GM12874 (cell line): ENCODE measurements around the gene SRGAP1.

Experiments
- TF ChIP-seq, protein P1 (sequence below): IDR thresholded peaks from 2 replicates; pipeline ENCODE4 v1.5.1; 2011; ENCODE audit warnings: low read depth, mild to moderate bottlenecking, control low read depth, low read length, moderate library complexity; ENCODE audit not compliant: insufficient read depth

Gene SRGAP1

DNA sequence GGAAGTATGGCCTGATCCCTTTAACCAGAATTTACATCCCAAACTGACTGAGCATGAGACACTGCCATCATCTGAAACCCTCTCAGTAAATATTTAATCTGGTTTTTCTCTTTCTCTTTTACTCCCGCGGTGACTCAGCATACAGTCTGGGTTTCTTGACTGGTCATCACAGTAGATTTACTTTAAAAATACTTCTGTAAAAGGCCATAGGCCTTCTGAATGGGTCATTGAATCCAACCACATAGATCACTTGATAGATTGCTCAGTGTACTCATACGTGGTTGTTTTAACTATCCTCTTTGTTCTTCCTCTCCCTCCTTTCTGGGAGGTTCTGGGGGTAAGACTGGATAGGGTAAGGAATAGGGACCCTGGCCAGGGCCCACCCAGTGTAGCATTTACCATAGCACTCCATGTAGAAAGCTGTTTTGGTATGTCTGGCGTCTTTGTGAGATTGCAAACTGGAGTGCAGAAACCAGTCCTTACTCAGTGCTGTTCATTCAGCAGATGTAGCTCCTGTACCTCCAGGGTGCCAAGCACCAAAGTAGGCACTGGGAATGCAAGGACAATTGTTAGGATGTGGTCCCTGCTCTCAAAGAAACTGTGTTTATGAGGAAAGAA, 165.7 kb downstream of the SRGAP1 start:
- TF ChIP-seq, protein P1, sequence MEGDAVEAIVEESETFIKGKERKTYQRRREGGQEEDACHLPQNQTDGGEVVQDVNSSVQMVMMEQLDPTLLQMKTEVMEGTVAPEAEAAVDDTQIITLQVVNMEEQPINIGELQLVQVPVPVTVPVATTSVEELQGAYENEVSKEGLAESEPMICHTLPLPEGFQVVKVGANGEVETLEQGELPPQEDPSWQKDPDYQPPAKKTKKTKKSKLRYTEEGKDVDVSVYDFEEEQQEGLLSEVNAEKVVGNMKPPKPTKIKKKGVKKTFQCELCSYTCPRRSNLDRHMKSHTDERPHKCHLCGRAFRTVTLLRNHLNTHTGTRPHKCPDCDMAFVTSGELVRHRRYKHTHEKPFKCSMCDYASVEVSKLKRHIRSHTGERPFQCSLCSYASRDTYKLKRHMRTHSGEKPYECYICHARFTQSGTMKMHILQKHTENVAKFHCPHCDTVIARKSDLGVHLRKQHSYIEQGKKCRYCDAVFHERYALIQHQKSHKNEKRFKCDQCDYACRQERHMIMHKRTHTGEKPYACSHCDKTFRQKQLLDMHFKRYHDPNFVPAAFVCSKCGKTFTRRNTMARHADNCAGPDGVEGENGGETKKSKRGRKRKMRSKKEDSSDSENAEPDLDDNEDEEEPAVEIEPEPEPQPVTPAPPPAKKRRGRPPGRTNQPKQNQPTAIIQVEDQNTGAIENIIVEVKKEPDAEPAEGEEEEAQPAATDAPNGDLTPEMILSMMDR, result no peak

GRCh38 chr12:64016521-64016920, 172.0 kb downstream of the SRGAP1 start:
- TF ChIP-seq, protein P1, result no peak

- TF ChIP-seq, protein P1, result no peak
Observed at GRCh38 chr12:64018524-64018923, 174.0 kb downstream of the SRGAP1 start.

GRCh38 chr12:64019101-64019500, 174.6 kb downstream of the SRGAP1 start:
- TF ChIP-seq, protein P1, result no peak

DNA sequence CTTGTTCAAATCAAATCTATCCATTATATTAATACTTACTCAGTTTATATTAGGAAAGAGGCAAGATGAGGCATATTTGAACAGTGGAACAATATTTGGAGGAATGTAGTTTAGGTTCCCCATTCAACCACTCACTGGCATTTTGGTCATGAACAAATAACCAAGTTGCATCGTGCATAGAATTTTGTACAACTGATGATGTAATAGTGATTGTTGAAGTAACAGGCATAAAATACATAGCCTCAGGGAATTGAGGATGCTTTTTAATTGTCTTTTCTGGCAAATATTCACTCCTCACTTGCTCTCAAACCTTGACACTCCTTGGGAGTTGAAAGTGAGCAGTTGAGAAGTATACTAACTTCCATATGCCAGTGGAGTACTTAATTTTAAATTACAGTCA, 175.2 kb downstream of the SRGAP1 start:
- TF ChIP-seq, protein P1, result no peak

DNA sequence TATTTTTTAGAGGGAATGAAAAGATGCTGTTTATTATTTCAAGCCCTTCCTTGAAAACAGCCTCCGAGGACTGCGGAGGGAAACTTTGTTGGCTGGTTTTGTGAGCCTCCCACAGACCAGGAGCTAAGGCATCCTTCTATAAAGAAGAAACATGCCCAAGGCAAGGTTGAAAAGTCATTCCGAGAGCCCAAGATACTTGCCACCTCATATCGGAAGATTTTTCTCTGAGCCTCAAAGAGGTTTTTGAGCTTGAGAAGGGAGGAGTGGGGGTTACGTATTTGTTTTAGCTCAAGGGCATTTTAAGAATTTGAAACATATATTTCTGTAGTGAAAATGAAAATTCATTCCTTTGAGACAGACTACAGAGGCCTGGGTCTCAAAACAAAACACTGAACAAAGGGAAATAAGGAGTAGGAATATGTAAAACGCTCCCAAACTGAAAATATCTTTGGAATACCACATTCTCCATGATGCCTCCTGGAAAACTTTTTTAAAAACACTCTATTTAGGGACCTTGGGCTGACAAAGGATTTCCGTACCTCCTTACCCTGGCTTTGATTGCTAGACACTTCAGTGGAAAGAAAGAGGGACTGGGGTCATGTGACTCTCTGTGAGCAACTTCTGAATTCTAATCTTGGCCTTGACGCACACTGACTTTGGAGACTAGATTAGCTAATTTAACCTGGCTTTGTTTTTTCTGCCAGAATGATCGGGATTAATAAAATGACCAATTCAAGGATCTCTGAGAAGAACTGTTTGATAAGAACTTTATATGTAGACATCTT, 180.9 kb downstream of the SRGAP1 start:
- TF ChIP-seq, protein P1, result no peak

DNA sequence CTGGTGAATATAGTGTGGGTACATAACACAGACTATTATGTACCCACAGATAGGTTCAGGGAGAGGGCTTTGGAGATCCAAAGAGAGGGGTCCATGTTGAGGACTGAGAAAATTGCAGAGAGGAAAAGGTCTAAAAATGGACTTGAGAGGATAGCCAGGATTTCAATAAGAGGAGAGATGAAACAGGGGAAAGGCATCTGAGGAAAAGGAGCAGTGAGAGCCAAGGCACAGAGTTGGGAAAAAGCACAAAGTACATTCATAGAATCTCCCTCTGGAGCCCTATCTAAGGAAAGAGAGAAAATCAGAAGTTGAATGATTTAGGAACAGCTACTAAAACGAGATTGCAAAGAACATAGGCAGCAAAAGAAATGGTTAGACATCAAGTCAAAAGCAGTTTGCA, 182.8 kb downstream of the SRGAP1 start:
- TF ChIP-seq, protein P1, result no peak
